ENCODE measurements around the gene CMIP.

CMIP gene

DNA sequence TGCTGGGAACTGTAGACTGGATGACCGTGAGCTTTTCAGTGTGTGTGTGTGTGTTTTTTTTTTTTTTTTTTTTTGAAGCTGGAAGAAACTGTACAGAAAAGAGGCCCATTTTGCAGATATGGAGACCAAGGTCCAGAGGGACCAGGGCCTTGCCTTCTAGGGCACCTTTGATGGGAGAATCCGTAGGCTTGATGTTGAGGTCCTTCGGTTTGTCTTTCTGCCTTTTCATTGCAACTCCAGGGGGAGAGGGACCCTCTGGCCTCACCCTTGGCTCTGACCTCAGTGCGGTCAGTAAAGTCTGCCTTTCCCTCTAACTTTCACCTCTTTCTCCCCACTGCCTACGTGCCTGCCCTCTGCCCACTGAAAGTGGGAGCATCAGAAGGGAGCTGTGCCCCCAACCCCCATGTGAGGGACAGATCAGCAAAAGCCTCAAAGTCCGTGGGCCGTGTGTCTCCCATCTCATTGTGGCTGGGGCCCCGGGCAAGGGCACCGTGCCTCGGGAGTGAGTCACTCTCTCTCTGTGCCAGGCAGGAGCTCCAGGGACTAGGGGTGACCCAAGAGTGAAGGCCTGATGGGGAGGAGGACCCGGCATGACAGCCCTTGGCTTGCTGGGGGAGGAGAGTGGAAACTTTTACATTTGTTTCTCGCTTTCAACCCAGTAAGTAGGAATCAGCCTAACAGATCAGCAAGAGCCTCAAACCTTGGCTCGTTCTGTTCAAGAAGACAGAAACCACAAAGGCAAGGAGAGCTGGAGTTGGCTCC is 123.6 kb downstream of the CMIP start:
- no peaks in the 10 kb centered on the region; the same call in 1 of the 2 replicates for H4K20me1 ChIP-seq (ENCODE audit: low read depth, low read length)
- no peaks in the 10 kb centered on the region for H3K9me3 ChIP-seq (ENCODE audit: insufficient read depth, low read length)
- no peak overlapping the region for H3K27ac ChIP-seq (ENCODE audit: low read depth, low read length)
- no peaks in the 10 kb centered on the region for H3K27me3 ChIP-seq (ENCODE audit: low read length)
- TF ChIP-seq EZH2phosphoT487 (conservative IDR thresholded peaks at IDR 0.05; ENCODE audit: low read length) = no peak
- TF ChIP-seq, protein P1, sequence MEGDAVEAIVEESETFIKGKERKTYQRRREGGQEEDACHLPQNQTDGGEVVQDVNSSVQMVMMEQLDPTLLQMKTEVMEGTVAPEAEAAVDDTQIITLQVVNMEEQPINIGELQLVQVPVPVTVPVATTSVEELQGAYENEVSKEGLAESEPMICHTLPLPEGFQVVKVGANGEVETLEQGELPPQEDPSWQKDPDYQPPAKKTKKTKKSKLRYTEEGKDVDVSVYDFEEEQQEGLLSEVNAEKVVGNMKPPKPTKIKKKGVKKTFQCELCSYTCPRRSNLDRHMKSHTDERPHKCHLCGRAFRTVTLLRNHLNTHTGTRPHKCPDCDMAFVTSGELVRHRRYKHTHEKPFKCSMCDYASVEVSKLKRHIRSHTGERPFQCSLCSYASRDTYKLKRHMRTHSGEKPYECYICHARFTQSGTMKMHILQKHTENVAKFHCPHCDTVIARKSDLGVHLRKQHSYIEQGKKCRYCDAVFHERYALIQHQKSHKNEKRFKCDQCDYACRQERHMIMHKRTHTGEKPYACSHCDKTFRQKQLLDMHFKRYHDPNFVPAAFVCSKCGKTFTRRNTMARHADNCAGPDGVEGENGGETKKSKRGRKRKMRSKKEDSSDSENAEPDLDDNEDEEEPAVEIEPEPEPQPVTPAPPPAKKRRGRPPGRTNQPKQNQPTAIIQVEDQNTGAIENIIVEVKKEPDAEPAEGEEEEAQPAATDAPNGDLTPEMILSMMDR (IDR thresholded peaks at IDR 0.05; ENCODE audit: insufficient read depth, low read length, poor library complexity, severe bottlenecking) = no peak
- H3K9ac ChIP-seq (ENCODE audit: low read length) = no peak overlapping the region
- no peak overlapping the region for H3K4me2 ChIP-seq (ENCODE audit: low read depth, low read length, poor library complexity, severe bottlenecking)
- no peak overlapping the region for H2AFZ ChIP-seq (ENCODE audit: low read depth, low read length, severe bottlenecking)
- H3K4me3 ChIP-seq (ENCODE audit: insufficient read depth, low read length, poor library complexity, severe bottlenecking) = no peak overlapping the region
- no peaks in the 10 kb centered on the region for H3F3A ChIP-seq (ENCODE audit: insufficient read depth)
- no peaks in the 10 kb centered on the region for H3K36me3 ChIP-seq (ENCODE audit: low read length)
- no peaks in the 10 kb centered on the region for H3K9me2 ChIP-seq (replicated peaks; ENCODE audit: insufficient read depth, low read length)
- H3K79me2 ChIP-seq (ENCODE audit: insufficient read depth, low read length) = peaks cover 15% of the 10 kb centered on the region

DNA sequence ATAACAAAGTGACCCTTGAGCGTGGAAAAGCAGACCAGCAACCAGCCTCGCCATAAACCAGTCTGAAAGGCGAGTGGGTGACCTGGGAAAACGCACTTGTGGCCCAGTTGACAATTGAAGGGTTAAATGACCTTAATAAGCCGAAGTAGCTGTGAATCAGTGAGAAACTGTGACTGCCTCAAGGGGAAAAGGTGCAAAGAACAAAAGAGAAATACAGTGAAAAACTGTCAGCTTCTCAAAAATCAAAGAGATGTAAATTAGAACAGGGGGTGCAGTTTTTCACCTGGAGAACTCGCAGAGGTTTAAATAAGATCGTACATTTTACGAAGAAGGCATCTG is 124.1 kb downstream of the CMIP start:
- Histone ChIP-seq H3K79me2 (ENCODE audit: insufficient read depth, low read length) (peaks cover 15% of the 10 kb centered on the region), H3K4me2 (ENCODE audit: low read depth, low read length, poor library complexity, severe bottlenecking) (no peak overlapping the region)

DNA sequence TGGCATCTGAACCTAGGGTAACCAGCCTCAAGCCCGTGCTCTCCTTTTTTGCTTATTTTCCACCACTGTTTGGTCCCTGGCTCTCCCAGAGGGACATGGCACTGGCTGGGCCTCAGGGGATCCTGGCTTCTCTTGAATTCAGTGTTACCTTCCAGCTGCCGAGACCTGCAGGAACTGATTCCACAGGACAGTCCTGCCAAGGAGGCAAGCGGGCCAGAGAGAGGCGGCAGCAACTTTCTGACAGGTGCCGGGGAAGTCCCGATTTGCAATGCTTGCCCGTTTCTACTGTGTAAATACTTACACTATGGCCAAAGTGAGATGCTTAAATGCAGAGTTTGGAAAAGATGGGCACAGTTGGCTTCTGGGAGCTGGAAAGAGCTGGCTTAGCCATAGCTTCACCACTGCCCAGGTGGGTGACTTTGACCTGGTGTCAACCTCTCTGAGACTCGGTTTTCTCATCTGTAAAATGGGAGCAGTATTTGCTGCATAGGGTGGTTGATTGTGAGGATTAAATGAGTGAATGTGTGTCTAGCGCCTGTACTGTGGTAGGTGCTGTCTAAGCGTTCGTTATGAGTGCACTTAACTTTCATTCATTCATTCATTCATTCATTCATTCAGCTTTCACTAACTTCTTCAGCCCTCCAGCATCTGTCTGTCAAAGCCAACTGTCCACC is 124.9 kb downstream of the CMIP start:
- Histone ChIP-seq H4K20me1 (ENCODE audit: low read depth, low read length) (no peaks in the 10 kb centered on the region; the same call in 1 of the 2 replicates), H3K9me2 (replicated peaks; ENCODE audit: insufficient read depth, low read length) (no peaks in the 10 kb centered on the region), H3K4me2 (ENCODE audit: low read depth, low read length, poor library complexity, severe bottlenecking) (no peak overlapping the region), H3K36me3 (ENCODE audit: low read length) (no peaks in the 10 kb centered on the region), H3K4me3 (ENCODE audit: insufficient read depth, low read length, poor library complexity, severe bottlenecking) (no peak overlapping the region), H3K79me2 (ENCODE audit: insufficient read depth, low read length) (peaks cover 15% of the 10 kb centered on the region), H3F3A (ENCODE audit: insufficient read depth) (no peaks in the 10 kb centered on the region), H3K27ac (ENCODE audit: low read depth, low read length) (no peak overlapping the region), H2AFZ (ENCODE audit: low read depth, low read length, severe bottlenecking) (no peak overlapping the region), H3K27me3 (ENCODE audit: low read length) (no peaks in the 10 kb centered on the region), H3K9ac (ENCODE audit: low read length) (no peak overlapping the region), H3K9me3 (ENCODE audit: insufficient read depth, low read length) (no peaks in the 10 kb centered on the region)
- no peak for TF ChIP-seq EZH2phosphoT487 (conservative IDR thresholded peaks at IDR 0.05; ENCODE audit: low read length)
- TF ChIP-seq, protein P1 (IDR thresholded peaks at IDR 0.05; ENCODE audit: insufficient read depth, low read length, poor library complexity, severe bottlenecking) = no peak

More for the DNA sequence above, 124.1 kb downstream of the CMIP start:
- Histone ChIP-seq H3K9me2 (replicated peaks; ENCODE audit: insufficient read depth, low read length) (no peaks in the 10 kb centered on the region), H3F3A (ENCODE audit: insufficient read depth) (no peaks in the 10 kb centered on the region), H3K36me3 (ENCODE audit: low read length) (no peaks in the 10 kb centered on the region), H3K4me3 (ENCODE audit: insufficient read depth, low read length, poor library complexity, severe bottlenecking) (no peak overlapping the region), H4K20me1 (ENCODE audit: low read depth, low read length) (no peaks in the 10 kb centered on the region; the same call in 1 of the 2 replicates), H3K9me3 (ENCODE audit: insufficient read depth, low read length) (no peaks in the 10 kb centered on the region), H2AFZ (ENCODE audit: low read depth, low read length, severe bottlenecking) (no peak overlapping the region), H3K9ac (ENCODE audit: low read length) (no peak overlapping the region), H3K27me3 (ENCODE audit: low read length) (no peaks in the 10 kb centered on the region), H3K27ac (ENCODE audit: low read depth, low read length) (no peak overlapping the region)
- no peak for TF ChIP-seq EZH2phosphoT487 (conservative IDR thresholded peaks at IDR 0.05; ENCODE audit: low read length)
- TF ChIP-seq, protein P1 (IDR thresholded peaks at IDR 0.05; ENCODE audit: insufficient read depth, low read length, poor library complexity, severe bottlenecking) = no peak
